Measurements from ENCODE around the gene RFC2.

RFC2 gene

DNA sequence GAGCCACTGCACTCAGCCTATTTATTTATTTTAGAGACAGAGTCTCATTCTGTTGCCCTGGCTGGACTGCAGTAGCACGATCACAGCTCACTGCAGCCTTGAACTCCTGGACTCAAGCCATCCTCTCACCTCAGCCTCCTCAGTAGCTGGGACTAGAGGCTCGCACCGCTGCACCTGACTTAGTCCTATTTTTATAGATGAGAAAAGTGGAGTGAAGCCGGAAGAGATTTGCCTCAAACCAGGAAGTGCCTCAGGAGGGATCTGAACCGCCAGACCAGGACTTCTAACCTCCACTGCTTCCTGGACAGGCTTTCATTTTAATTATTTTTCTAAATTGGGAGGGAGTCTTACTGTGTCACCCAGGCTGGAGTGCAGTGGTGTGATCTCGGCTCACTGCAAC, 17.5 kb upstream of the RFC2 start:
- POLR2A ChIA-PET, result no interaction called here
- DNase-seq (ENCODE audit: extremely low spot score), result no peak
- TF ChIP-seq, protein P1, sequence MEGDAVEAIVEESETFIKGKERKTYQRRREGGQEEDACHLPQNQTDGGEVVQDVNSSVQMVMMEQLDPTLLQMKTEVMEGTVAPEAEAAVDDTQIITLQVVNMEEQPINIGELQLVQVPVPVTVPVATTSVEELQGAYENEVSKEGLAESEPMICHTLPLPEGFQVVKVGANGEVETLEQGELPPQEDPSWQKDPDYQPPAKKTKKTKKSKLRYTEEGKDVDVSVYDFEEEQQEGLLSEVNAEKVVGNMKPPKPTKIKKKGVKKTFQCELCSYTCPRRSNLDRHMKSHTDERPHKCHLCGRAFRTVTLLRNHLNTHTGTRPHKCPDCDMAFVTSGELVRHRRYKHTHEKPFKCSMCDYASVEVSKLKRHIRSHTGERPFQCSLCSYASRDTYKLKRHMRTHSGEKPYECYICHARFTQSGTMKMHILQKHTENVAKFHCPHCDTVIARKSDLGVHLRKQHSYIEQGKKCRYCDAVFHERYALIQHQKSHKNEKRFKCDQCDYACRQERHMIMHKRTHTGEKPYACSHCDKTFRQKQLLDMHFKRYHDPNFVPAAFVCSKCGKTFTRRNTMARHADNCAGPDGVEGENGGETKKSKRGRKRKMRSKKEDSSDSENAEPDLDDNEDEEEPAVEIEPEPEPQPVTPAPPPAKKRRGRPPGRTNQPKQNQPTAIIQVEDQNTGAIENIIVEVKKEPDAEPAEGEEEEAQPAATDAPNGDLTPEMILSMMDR (IDR thresholded peaks at IDR 0.05; ENCODE audit: control extremely low read depth, extremely low read depth, low read depth, missing control alignments), result no peak
- CTCF ChIA-PET, result interaction anchor here (1.4 to 1.7 kb wide), 4 partner anchors 11 to 18 kb away, joined by 5 to 6 read pairs (median 5); partner anchors contain the start of gene RFC2

DNA sequence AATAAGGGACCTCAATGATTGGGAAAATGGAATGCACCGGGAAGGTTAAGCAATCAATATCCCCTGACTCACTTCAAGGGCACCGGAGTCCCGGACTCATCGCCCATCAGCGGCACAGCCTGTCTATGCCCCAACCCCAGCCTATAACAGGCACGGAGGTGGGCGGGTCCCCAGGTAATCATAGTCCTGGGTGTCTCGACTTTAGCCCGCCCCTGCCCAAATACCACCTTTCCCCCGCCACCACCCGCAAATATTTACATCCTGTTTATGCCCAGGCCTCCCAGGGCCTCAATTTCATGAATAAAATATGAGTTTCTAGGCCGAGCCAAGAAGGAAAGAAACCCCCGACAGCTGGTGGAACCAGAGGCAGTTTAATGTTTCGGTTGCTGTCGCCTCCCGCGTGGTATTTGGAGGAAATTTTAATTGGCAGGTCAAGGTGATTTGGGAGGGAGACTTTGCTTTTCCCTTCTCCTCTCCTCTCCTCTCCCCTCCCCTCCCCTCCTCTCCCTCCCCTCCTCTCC, 15.6 kb upstream of the RFC2 start:
- CTCF ChIA-PET, result no interaction called here
- TF ChIP-seq, protein P1 (IDR thresholded peaks at IDR 0.05; ENCODE audit: control extremely low read depth, extremely low read depth, low read depth, missing control alignments), result no peak
- POLR2A ChIA-PET, result interaction anchor here (0.6 kb wide), 1 partner anchor 18 kb away, joined by 4 read pairs; no protein-coding TSS in a partner anchor
- DNase-seq (ENCODE audit: extremely low spot score), result peak; percentile 71

DNA sequence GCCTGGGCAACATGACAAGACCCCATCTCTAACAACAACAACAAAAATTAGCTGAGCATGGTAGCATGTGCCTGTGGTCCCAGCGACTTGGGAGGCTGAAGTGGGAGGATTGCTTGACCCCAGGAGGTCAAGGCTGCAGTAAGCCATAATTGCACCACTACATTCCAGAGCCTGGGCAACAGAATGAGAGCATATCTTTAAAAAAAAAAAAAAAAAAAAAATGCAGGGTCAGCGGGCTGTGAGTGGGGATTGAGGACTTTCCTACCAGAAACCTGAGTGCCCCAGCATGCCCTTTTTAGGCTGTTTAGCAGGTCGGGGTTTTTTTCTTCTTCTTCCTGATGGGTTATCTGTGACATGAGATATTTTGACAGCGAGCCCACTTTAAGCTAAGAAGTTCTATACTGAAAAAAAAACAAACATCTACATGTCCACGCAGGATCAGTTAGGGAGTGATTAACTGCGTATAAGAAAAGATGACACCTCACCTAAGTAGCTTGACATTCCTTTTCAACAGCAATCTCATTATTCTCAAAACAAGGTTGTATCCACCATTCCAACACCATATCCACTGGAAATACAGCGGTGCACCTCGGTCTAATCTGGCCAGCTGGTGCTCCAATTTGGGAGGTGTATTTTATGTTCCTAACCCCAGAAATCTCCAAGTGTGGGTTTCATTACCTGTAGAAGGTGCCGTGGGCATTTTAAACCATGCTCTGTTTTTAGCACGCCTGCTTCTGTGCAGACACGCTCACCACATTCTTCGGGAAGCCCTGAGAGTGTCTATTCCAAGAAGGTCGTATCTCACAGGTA, 13.8 kb upstream of the RFC2 start:
- ChIA-PET POLR2A (no interaction called here), CTCF (interaction anchor here (1.1 to 1.3 kb wide), 4 partner anchors 16 to 62 kb away, joined by 3 to 6 read pairs (median 3); no protein-coding TSS in a partner anchor)
- no peak for DNase-seq (ENCODE audit: extremely low spot score)
- TF ChIP-seq, protein P1 (IDR thresholded peaks at IDR 0.05; ENCODE audit: control extremely low read depth, extremely low read depth, low read depth, missing control alignments), result no peak

DNA sequence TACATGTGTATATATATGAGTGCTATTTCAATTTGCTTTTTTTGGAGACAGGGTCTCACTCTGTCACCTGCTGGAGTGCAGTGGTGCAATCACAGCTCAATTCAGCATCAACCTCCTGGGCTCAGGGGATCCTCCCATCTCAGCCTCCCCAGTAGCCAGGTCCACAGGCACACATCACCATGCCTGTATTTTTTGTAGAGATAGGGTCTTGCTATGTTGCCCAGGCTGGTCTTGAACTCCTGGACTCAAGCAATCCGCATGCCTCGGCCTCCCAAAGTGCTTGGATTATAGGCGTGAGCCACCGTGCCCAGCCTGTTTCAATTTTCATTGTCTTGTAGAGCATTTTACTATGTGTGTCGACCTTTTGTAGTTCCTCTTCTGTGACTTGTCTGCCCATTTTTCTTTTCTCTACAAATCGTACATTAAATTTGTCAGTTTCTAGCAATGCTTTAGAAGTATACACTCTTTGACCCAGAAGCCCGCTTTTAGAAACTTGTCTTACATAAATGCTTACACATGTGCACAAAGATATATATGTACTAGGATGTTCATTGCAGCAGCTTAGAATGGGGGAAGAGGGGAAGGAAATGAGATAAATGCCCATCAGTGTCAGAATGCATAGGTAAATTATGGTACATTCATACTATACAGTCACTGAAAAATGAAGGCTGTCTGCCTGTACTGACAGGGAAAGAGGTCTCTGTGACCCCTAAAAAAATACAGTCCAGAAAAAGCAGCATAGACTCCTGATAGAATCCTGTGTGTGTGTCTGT, 12.2 kb upstream of the RFC2 start:
- CTCF ChIA-PET, result interaction anchor here (1.0 kb wide), 1 partner anchor 60 kb away, joined by 5 read pairs; no protein-coding TSS in a partner anchor
- POLR2A ChIA-PET, result no interaction called here
- TF ChIP-seq, protein P1 (IDR thresholded peaks at IDR 0.05; ENCODE audit: control extremely low read depth, extremely low read depth, low read depth, missing control alignments), result no peak
- DNase-seq (ENCODE audit: extremely low spot score), result no peak

DNA sequence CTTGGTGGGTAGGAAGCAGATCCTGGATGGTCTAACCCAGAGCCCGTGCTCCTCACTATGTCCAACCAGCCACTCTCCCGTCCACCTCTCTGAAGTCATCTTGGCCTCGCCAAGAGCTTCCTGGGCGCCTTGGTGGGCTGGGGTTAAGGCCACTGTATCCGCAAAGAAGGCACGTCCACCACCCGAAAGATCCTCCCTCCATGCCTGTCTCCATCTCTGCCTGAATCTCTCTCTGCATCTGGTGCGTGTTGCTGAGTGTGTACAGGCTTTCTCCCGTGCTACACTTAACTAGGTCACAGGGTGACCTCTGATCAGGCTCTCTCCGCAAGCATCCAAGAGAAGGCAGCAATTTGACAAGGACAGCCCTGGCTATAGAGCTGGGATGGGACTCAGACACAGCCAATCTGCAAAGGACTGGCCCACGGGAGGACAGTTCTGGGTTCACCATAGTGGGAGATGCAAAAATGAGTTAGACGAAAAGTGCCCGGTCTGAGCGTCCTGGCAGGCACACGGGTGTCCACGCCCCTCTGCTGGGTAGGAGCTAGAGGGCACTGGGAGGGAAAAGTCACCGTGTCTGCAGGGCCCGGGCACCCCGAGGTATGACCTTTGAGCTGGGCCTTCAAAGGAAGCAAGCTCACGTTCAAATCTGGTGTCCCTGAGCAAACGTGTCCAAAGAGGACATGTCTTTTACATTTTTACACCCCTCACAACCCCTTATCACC, 9.4 kb upstream of the RFC2 start:
- ChIA-PET POLR2A (interaction anchor here (1.0 kb wide), 1 partner anchor 12 kb away, joined by 3 read pairs; no protein-coding TSS in a partner anchor), CTCF (interaction anchor here (0.8 to 1.6 kb wide), 5 partner anchors 10 to 57 kb away, joined by 3 to 5 read pairs (median 4); partner anchors contain the start of gene RFC2)
- DNase-seq (ENCODE audit: extremely low spot score), result no peak
- TF ChIP-seq, protein P1 (IDR thresholded peaks at IDR 0.05; ENCODE audit: control extremely low read depth, extremely low read depth, low read depth, missing control alignments), result no peak
